Sigmoid colon (tissue), 4 donors: ENCODE data around the gene RMDN2.
"Not testable (repeated sequence)": the region's sequence is repeated elsewhere in the genome, so short reads cannot be mapped to it uniquely, and the experiment has no call there.

ENCODE experiments used
- CTCF ChIP-seq, 4 experiments: fragments of 450-650 bp in 3 of 4; fragments of 200-600 bp in 1 of 4; IDR thresholded peaks; one replicate each; pipeline ENCODE4 v1.5.1; 2016 to 2019; ENCODE audit warnings: antibody characterized with exemption in 4 of 4, mild to moderate bottlenecking in 3 of 4, moderate library complexity in 2 of 4
- EP300 ChIP-seq, 4 donors: sonication (generic); formaldehyde crosslinking; IDR thresholded peaks; one replicate each; pipeline ENCODE4 v1.6.1; 2017; ENCODE audit warnings: antibody characterized with exemption in 4 of 4
- POLR2A ChIP-seq, 2 donors: fragments of 450-650 bp; IDR thresholded peaks; one replicate each; pipeline ENCODE4 v1.6.1; 2016; ENCODE audit warnings: antibody characterized with exemption in 2 of 2, mild to moderate bottlenecking in 2 of 2, moderate library complexity in 2 of 2
- POLR2AphosphoS5 ChIP-seq, 4 donors: sonication (generic); formaldehyde crosslinking; IDR thresholded peaks; one replicate each; pipeline ENCODE4 v1.6.1; 2017; ENCODE audit warnings: antibody characterized with exemption in 4 of 4

GRCh38 chr2:37937568-37937967 lies 12.5 kb downstream of the RMDN2 start:
- TF ChIP-seq EP300, CTCF, POLR2AphosphoS5, POLR2A (IDR thresholded peaks at IDR 0.05): not testable (repeated sequence)
